ENCODE results near the gene PKN1. TPM values are rescaled to one million over a fixed set of nuclear protein-coding genes. Genes with fewer than 3 reads are reported as not detected.
A peak's percentile ranks its signal among the peaks of the same experiment; 100 is the strongest.

PKN1 gene
- total RNA-seq, 2 experiments from 2014 or later: 173 to 176 TPM

DNA sequence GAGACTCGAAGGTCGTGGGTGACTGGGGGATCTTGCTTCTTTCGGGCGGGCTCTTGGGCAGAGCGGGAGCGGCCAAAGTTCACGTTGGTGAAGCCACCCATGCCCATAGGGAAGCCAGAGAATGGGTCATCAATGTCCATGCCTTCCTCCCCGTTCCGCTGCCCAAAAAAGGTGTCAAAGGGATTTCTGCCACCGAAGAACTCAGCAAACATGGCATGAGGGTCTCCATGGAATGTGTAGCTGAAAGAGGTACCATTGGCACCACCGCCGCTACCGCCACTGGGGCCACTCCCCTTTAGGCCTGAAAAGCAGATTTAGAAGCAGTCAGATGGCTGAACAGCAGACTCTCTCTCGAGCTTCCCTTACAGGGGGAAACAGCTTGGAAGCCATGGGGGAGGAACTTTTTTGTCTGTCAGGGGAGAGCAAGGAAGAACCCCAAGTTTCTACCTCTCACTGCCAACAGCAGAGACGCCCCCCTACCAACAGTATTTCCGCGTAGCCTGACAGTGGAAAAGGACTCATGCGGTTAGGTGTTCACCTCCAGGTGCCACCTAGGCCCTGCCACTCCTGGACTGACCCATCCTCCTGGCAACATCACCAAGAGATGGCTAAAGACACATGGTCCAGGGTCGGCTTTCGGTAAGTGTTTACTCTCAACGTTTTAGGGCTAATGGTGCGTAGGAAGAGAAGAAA lies 83.8 kb downstream of the PKN1 start:
- ATAC-seq (no peak), DNase-seq (no peak)
- peaks cover 49% of the 10 kb centered on the region for H3K4me1 Mint-ChIP-seq
- H3K27ac Mint-ChIP-seq: peak overlapping the region; percentile 81
- intact Hi-C loops (cut with DNase I, micrococcal nuclease): loop anchor here in 1 of 2 experiments (5.0 to 10.0 kb wide), 3 partner anchors 150 to 1572 kb away; partner anchors contain the start of genes RAD23A and TPM4
- CTCF ChIA-PET: interaction anchor here (0.7 to 2.5 kb wide), 5 partner anchors 10 to 614 kb away, joined by 3 to 11 read pairs (median 3); partner anchors contain the start of gene PTGER1
- POLR2A ChIA-PET: interaction anchor here (0.6 to 2.6 kb wide), 4 partner anchors 10 to 30 kb away, joined by 3 to 12 read pairs (median 3); partner anchors contain the start of gene GIPC1
- no peaks in the 10 kb centered on the region for H3K27me3 Mint-ChIP-seq
- peaks cover 44% of the 10 kb centered on the region for H3K36me3 Mint-ChIP-seq (ENCODE audit: low read depth)
- peak overlapping the region; percentile 94 for H3K4me3 Mint-ChIP-seq
- no peaks in the 10 kb centered on the region for H3K9me3 Mint-ChIP-seq (ENCODE audit: low read depth)

DNA sequence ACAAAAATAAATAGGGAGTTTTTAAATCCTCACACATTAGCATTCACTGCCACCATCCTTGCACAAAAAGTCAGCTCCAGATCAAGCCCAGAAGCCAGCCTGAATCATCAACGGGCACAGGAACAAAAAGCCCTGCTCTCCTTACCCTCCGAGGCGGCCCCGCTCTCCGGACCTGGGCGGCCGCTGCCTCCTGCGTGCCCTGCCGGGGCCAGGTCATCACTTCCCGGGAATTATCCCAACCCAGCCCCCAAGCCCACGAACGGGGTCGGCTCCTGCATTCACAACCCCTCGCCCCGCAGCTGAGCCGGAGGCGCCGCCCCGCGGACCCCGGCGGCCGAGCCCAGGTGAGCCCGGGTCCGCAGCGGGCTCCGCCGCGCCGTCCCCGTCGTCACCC lies 84.3 kb downstream of the PKN1 start:
- H3K9me3 Mint-ChIP-seq (ENCODE audit: low read depth): no peaks in the 10 kb centered on the region
- peaks cover 54% of the 10 kb centered on the region for H3K4me1 Mint-ChIP-seq
- no peaks in the 10 kb centered on the region for H3K27me3 Mint-ChIP-seq
- ChIA-PET POLR2A (interaction anchor here (0.6 to 2.8 kb wide), 5 partner anchors 11 to 30 kb away, joined by 3 to 12 read pairs (median 3); partner anchors contain the start of gene GIPC1), CTCF (interaction anchor here (0.6 to 2.5 kb wide), 6 partner anchors 10 to 615 kb away, joined by 3 to 11 read pairs (median 4); no protein-coding TSS in a partner anchor)
- ATAC-seq (no peak), DNase-seq (no peak)
- peak overlapping the region; percentile 81 for H3K27ac Mint-ChIP-seq
- intact Hi-C loops (cut with DNase I, micrococcal nuclease): loop anchor here in 1 of 2 experiments (5.0 to 10.0 kb wide), 3 partner anchors 150 to 1573 kb away; partner anchors contain the start of genes RAD23A and TPM4
- H3K36me3 Mint-ChIP-seq (ENCODE audit: low read depth): peaks cover 42% of the 10 kb centered on the region
- peak overlapping the region; percentile 94 for H3K4me3 Mint-ChIP-seq

DNA sequence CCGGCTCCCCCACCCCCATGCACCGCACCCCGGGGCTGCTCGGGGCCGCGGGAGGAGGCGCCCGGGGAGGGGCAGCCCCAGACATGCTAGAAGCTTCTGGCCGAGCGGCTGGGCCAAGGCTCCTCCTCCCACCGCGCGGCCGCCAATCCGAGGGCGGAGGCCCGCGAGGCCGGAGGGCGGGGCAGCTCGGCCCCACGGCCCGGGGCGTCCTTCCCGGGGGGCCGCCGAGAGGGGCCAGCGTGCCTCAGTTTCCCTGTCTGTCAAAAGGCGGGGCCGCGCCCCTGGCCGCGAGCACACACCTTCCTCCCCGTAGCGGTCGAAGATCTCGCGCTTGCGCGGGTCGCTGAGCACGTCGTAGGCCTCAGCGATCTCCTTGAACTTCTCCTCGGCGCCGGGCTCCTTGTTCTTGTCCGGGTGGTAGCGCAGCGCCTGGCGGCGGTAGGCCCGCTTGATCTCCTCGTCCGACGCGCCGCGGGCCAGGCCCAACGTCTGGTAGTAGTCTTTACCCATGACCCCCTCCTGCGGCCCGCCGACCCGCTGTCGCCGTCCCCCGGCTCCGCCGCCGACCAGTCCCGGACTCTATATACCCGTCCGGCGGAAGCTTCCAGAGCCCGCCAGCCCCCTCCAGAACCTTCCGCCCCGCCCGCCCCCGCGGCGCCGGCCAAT lies 84.9 kb downstream of the PKN1 start, which contains the start of gene DNAJB1:
TSS of gene DNAJB1 (minus strand) at position 558 of the 666 bp plus-strand sequence. CDS start at position 510, 48 bp downstream.
- ChIA-PET CTCF (interaction anchor here (0.6 to 2.5 kb wide), 8 partner anchors 11 to 167 kb away, joined by 3 to 11 read pairs (median 4); no protein-coding TSS in a partner anchor), POLR2A (interaction anchor here (0.5 to 2.8 kb wide), 12 partner anchors 9 to 723 kb away, joined by 3 to 12 read pairs (median 3); partner anchors contain the start of genes ASF1B, GIPC1 and ZSWIM4)
- peaks cover 60% of the 10 kb centered on the region for H3K4me1 Mint-ChIP-seq
- ATAC-seq (peak; percentile 56), DNase-seq (peak; percentile 81)
- H3K4me3 Mint-ChIP-seq: peak within 1 kb of the TSS; percentile 94
- intact Hi-C loops (cut with DNase I, micrococcal nuclease): loop anchor here (1.0 to 10.0 kb wide), 13 partner anchors 11 to 1573 kb away; partner anchors contain the start of genes TECR (in 2 of the 2), ASF1B (in 1 of the 2), DDX39A (in 1 of the 2) and GIPC1 (in 1 of the 2)
- H3K36me3 Mint-ChIP-seq (ENCODE audit: low read depth): peaks cover 40% of the 10 kb centered on the region
- no peaks in the 10 kb centered on the region for H3K27me3 Mint-ChIP-seq
- peak within 1 kb of the TSS; percentile 94 for H3K27ac Mint-ChIP-seq
- H3K9me3 Mint-ChIP-seq (ENCODE audit: low read depth): no peaks in the 10 kb centered on the region

DNA sequence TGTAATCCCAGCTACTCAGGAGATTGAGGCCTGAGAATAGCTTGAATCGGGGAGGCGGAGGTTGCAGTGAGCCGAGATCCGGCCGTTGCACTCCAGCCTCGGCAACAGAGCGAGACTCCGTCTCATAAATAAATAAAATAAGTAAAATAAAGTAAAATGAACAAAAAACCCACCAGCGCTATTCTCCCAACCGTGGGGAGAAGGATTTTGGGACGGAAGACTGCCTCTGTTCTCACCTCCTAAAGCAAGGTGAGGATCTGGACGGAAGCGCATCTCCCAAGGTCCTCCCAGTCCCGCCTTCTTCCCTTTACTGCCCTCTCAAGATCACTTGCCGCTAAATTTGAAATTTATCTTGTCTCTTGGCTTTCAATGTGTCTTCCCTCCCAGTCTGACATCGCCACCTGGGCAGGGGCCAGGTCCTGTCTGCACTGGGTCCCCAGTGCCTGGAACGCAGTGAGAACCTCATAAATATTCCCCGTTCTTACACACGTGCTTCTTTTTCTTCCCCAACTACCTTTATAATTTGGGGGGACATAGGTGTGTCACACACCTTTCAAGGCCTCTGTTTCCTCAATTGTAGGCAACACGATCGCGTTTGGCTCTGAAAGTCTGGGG lies 86.2 kb downstream of the PKN1 start:
- H3K4me3 Mint-ChIP-seq: peak overlapping the region; percentile 94
- ATAC-seq (no peak), DNase-seq (no peak)
- intact Hi-C loops (cut with DNase I, micrococcal nuclease): loop anchor here in 1 of 2 experiments (2.0 to 10.0 kb wide), 4 partner anchors 152 to 1575 kb away; partner anchors contain the start of genes RAD23A and TPM4
- CTCF ChIA-PET: interaction anchor here (0.7 to 1.1 kb wide), 2 partner anchors 15 to 153 kb away, joined by 3 read pairs; no protein-coding TSS in a partner anchor
- POLR2A ChIA-PET: interaction anchor here (0.6 to 2.8 kb wide), 4 partner anchors 10 to 705 kb away, joined by 3 to 12 read pairs (median 6); no protein-coding TSS in a partner anchor
- peak overlapping the region; percentile 90 for H3K27ac Mint-ChIP-seq
- H3K36me3 Mint-ChIP-seq (ENCODE audit: low read depth): peaks cover 34% of the 10 kb centered on the region
- no peaks in the 10 kb centered on the region for H3K27me3 Mint-ChIP-seq
- H3K4me1 Mint-ChIP-seq: peaks cover 68% of the 10 kb centered on the region
- no peaks in the 10 kb centered on the region for H3K9me3 Mint-ChIP-seq (ENCODE audit: low read depth)

- ChIA-PET CTCF (interaction anchor here (0.7 to 1.6 kb wide), 3 partner anchors 13 to 18 kb away, joined by 3 to 6 read pairs (median 3); no protein-coding TSS in a partner anchor), POLR2A (interaction anchor here (0.6 to 2.8 kb wide), 4 partner anchors 10 to 705 kb away, joined by 3 to 12 read pairs (median 6); no protein-coding TSS in a partner anchor)
- DNase-seq (peak; percentile 44), ATAC-seq (peak; percentile 10)
- Mint-ChIP-seq H3K4me1 (peaks cover 63% of the 10 kb centered on the region), H3K9me3 (ENCODE audit: low read depth) (no peaks in the 10 kb centered on the region), H3K36me3 (ENCODE audit: low read depth) (peaks cover 28% of the 10 kb centered on the region), H3K27me3 (no peaks in the 10 kb centered on the region), H3K27ac (peak overlapping the region; percentile 90), H3K4me3 (peak overlapping the region; percentile 94)
- intact Hi-C loops (cut with DNase I, micrococcal nuclease): loop anchor here (2.0 to 10.0 kb wide), 8 partner anchors 153 to 1735 kb away; partner anchors contain the start of genes IER2 (in 1 of the 2), JUNB (in 1 of the 2), RAD23A (in 1 of the 2) and STX10 (in 1 of the 2)
Observed at GRCh38 chr19:14519860-14520407, 86.8 kb downstream of the PKN1 start.

DNA sequence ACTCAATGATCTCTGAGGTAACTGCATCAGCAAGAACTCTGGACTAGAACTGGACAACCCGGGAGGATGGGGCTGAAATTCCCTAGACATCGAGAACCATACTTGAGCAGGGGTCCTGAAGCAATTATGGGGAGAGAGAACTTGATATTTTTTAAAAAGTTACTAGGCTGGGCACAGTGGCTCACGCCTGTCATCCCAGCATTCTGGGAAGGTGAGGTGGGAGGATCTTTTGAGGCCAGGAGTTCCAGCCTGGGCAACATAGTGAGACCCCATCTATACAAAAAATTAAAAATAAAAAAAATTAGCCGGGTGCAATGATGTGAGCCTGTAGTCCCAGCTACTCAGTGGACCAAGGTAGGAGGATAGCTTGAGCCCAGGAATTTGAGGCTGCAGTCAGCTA lies 87.4 kb downstream of the PKN1 start:
- Mint-ChIP-seq H3K27ac (peak overlapping the region; percentile 90), H3K4me3 (no peak overlapping the region), H3K27me3 (no peaks in the 10 kb centered on the region), H3K36me3 (ENCODE audit: low read depth) (peaks cover 22% of the 10 kb centered on the region), H3K9me3 (ENCODE audit: low read depth) (no peaks in the 10 kb centered on the region), H3K4me1 (peaks cover 56% of the 10 kb centered on the region)
- ChIA-PET POLR2A (no interaction called here), CTCF (interaction anchor here (0.7 to 1.6 kb wide), 4 partner anchors 14 to 146 kb away, joined by 3 to 6 read pairs (median 3); no protein-coding TSS in a partner anchor)
- DNase-seq (no peak), ATAC-seq (no peak)
- intact Hi-C loops (cut with DNase I, micrococcal nuclease): loop anchor here (10.0 kb wide), 4 partner anchors 784 to 1736 kb away; partner anchors contain the start of genes IER2 (in 1 of the 2), JUNB (in 1 of the 2) and STX10 (in 1 of the 2)

Other genes with a start within 250 kb of the PKN1 start
- 10 to 100 TPM; 20.8 to 23.5 TPM for gene ADGRL1, start 227.1 kb upstream of the PKN1 start, total RNA-seq
- 100 to 1,000 TPM; 207 to 232 TPM for gene ADGRE5, start 51.9 kb upstream of the PKN1 start, total RNA-seq
- gene DDX39A, start 14.0 kb upstream of the PKN1 start, total RNA-seq: 100 to 1,000 TPM; 168 to 185 TPM
- under 1 TPM; 0.16 to 0.25 TPM for gene PTGER1, start 42.0 kb downstream of the PKN1 start, total RNA-seq
- gene GIPC1, start 62.8 kb downstream of the PKN1 start, total RNA-seq: 10 to 100 TPM; 19.3 to 25.7 TPM
- gene DNAJB1, start 85.1 kb downstream of the PKN1 start, total RNA-seq: 10 to 100 TPM; 69.3 to 72.6 TPM
- gene TECR, start 96.3 kb downstream of the PKN1 start, total RNA-seq: 100 to 1,000 TPM; 106 to 145 TPM
- gene NDUFB7, start 138.8 kb downstream of the PKN1 start, total RNA-seq: 100 to 1,000 TPM; 112 to 121 TPM
- 1 to 10 TPM; 2.4 to 2.5 TPM for gene CLEC17A, start 149.8 kb downstream of the PKN1 start, total RNA-seq
- under 1 TPM; 0.11 to 0.30 TPM for gene ADGRE3, start 241.5 kb downstream of the PKN1 start, total RNA-seq

All from activated CD4-positive, alpha-beta T cell treated with anti-CD3 and anti-CD28 coated beads for 36 hours (primary cell).